C4-2B (cell line): ENCODE data around the gene MDK.

Source experiments
- CTCF ChIP-seq: fragments of 450-650 bp; conservative IDR thresholded peaks from 2 replicates; pipeline ENCODE4 v1.5.1; 2017; ENCODE audit warnings: mild to moderate bottlenecking
- ZFX ChIP-seq: fragments of 450-650 bp; IDR thresholded peaks from 2 replicates; pipeline ENCODE4 v1.6.1; 2017

DNA sequence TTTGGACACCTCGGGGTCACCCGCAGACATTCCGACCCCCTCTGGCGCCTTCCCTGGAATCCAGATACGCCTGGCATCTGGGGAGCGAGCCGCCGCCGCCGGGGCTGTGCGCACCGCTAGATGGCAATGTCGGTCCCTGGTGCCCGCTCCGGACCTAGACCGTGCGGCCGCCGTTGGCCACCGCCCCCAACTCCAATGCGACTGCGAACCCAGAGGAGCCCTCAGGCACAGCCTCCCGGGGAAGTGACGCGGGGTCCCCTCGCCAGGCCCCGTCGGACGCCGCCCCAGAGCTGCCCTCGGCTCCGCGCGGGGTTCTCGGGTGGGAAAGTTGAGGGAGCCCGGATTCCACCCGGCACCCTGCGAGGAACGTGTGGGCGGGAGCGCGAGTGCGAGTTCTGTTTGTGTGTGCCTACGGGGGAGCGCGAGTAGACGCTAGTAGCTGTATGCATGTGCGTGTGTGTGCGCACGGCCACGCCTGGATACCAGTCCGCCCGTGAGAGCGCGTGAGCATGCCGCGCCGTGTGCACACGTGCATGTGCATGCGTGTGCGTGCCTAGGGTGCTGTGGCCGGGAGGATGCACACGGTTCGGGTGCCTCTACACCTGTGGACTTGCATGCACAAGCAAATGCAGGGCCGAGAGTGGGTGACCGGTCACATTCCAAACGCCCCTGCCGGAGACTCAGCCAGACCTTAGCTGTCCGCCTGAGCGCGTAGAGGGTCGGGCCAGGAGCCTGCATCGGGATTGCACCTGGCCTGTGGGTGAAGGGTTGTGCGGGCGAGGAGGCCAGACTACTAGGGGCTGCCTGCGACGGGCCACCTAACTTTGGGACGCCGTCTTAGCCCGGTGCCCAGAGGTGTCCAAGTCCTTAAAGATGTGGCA, 8.2 kb downstream of the MDK start:
- TF ChIP-seq CTCF (peak; percentile 98), ZFX (no peak)
